Adrenal gland (tissue), 12 donors: ENCODE data around the gene LNPK. TPM values are rescaled to one million over a fixed set of nuclear protein-coding genes. Genes with fewer than 3 reads are reported as not detected.

Experiments
- DNase-seq, 7 donors: peaks; one replicate each; pipeline ENCODE4 v3.0.0-alpha.2; 2019 to 2020
- H3K27ac ChIP-seq, 5 donors: fragments of 200-600 bp; sonication (generic) in 4 of 5; 1 replicate in 3 of 5; 2 replicates in 2 of 5; pipeline versions ENCODE4 v1.5.1 to v1.8.0; 2016 to 2020; ENCODE audit warnings: mild to moderate bottlenecking in 1 of 5
- H3K27me3 ChIP-seq: fragments of 200-600 bp; 2 replicates; pipeline ENCODE4 v1.8.0; 2021
- H3K36me3 ChIP-seq, 2 donors: fragments of 200-600 bp; replicated peaks in 1 of 2; 1 replicate in 1 of 2; 2 replicates in 1 of 2; pipeline versions ENCODE4 v1.5.1 to v1.8.0; 2018 to 2022
- H3K4me1 ChIP-seq, 2 donors: fragments of 200-600 bp; replicated peaks in 1 of 2; 1 replicate in 1 of 2; 2 replicates in 1 of 2; pipeline versions ENCODE4 v1.5.1 to v1.8.0; 2018 to 2021
- H3K4me3 ChIP-seq, 4 donors: fragments of 200-600 bp; sonication (generic) in 3 of 4; one replicate each; pipeline ENCODE4 v1.5.1; 2016 to 2018
- H3K9me3 ChIP-seq, 3 donors: fragments of 200-600 bp; sonication (generic) in 1 of 3; replicated peaks in 1 of 3; 1 replicate in 2 of 3; 2 replicates in 1 of 3; pipeline versions ENCODE4 v1.5.1 to v1.8.0; 2016 to 2021
- POLR2A ChIP-seq, 2 donors: fragments of 450-650 bp; IDR thresholded peaks; one replicate each; pipeline ENCODE4 v1.6.1; 2017; ENCODE audit warnings: antibody characterized with exemption in 2 of 2, mild to moderate bottlenecking in 2 of 2, moderate library complexity in 1 of 2
- WGBS, 4 donors: extraction: QIAGEN DNeasy Blood & Tissue Kit in 2 of 4; methylation state at CpG; one replicate each; pipeline versions ENCODE4 v1.1.5 to v1.1.7; 2013 to 2017; 5-methylcytosine and 5-hydroxymethylcytosine counted together
- intact Hi-C, 2 donors: fragments of 100-400 bp; cut with DNase I; formaldehyde crosslinking; loops; one replicate each; pipeline versions ENCODE4 v1.14.1 to v1.15.0; 2022 to 2023
- polyA plus RNA-seq, 3 donors: library from polyadenylated mRNA; stranded (reverse); fragments of 200-250 nt in 2 of 3; fragments of 350-450 nt in 1 of 3; fragmentation: Illumina TruSeq in 1 of 3; extraction: RNeasy Lipid Tissue Mini Kit (QIAGEN cat#74804) in 1 of 3; gene quantifications; one replicate each; pipeline ENCODE4 v1.2.3, GENCODE V29; 2013 to 2014
- total RNA-seq, 9 donors: library from RNA; depleted of rRNA in 4 of 9; stranded (reverse); fragments of >200 nt in 4 of 9; fragments of 120-200 nt in 1 of 9; fragmentation: NEBNext Ultra II Directional in 1 of 9; extraction: Animal tissue kit (Norgen Biotek cat#: 25700) in 1 of 9; gene quantifications; one replicate each; pipeline versions ENCODE4 v1.1.0 to v1.2.4, GENCODE V29; 2013 to 2023
- TF ChIP-seq, protein P1 (sequence below), 6 experiments: fragments of 450-650 bp in 4 of 6; fragments of 200-600 bp in 2 of 6; sonication (generic) in 1 of 6; IDR thresholded peaks; 1 replicate in 5 of 6; 2 replicates in 1 of 6; pipeline versions ENCODE4 v1.5.1 to v1.8.0; 2016 to 2021; ENCODE audit warnings: antibody characterized with exemption in 6 of 6, mild to moderate bottlenecking in 2 of 6, moderate library complexity in 1 of 6
- donor health status: healthy with polysubstance abuse.
- donor health status: Bipolar disorder and iron deficiency.
- donor health status: DM: yes; HTN: yes; CAD: no.
- donor health status: DM: no; HTN: no; CAD: no.
- donor health status: DM: no; HTN: no; CAD: no.
- donor health status: DM: yes; HTN: yes; CAD: no.

The LNPK gene
- total and polyA plus RNA-seq, 12 donors: 2.6 to 32.7 (median 19.3) TPM

DNA sequence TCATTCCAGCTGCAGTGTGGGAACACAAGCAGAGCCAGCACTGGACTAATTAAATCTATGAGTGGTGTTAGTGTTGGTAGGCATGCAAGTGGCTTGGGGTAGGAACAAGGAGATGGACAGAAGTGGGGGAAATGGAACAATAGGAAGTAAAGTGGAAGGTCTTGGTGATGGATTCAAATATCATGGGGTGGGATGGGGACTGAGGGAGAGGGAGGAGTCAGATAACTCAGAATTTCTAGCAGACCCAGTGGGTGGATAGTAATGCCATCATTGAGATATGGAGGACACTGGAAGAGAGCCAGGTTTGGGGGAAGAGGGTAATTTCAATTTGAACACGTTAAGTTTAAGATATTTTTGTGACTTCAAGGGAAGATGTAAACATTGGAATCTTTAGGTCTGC, 2.9 kb upstream of the LNPK start:
- H3K9me3 ChIP-seq: no peaks in the 10 kb centered on the region
- H3K4me3 ChIP-seq: no peak overlapping the region
- DNase-seq: no peak
- intact Hi-C loops: no loop called here
- H3K27ac ChIP-seq: no peak overlapping the region
- H3K36me3 ChIP-seq: no peaks in the 10 kb centered on the region
- WGBS, 4 donors: 50 to 89% (median 73%) methylated on average over 1 of the region's 1 CpG
- TF ChIP-seq, protein P1, sequence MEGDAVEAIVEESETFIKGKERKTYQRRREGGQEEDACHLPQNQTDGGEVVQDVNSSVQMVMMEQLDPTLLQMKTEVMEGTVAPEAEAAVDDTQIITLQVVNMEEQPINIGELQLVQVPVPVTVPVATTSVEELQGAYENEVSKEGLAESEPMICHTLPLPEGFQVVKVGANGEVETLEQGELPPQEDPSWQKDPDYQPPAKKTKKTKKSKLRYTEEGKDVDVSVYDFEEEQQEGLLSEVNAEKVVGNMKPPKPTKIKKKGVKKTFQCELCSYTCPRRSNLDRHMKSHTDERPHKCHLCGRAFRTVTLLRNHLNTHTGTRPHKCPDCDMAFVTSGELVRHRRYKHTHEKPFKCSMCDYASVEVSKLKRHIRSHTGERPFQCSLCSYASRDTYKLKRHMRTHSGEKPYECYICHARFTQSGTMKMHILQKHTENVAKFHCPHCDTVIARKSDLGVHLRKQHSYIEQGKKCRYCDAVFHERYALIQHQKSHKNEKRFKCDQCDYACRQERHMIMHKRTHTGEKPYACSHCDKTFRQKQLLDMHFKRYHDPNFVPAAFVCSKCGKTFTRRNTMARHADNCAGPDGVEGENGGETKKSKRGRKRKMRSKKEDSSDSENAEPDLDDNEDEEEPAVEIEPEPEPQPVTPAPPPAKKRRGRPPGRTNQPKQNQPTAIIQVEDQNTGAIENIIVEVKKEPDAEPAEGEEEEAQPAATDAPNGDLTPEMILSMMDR (IDR thresholded peaks at IDR 0.05): no peak
- TF ChIP-seq POLR2A (IDR thresholded peaks at IDR 0.05): no peak
- no peaks in the 10 kb centered on the region for H3K27me3 ChIP-seq
- H3K4me1 ChIP-seq: peaks cover 0 to 23% of the 10 kb centered on the region in 2 donors

DNA sequence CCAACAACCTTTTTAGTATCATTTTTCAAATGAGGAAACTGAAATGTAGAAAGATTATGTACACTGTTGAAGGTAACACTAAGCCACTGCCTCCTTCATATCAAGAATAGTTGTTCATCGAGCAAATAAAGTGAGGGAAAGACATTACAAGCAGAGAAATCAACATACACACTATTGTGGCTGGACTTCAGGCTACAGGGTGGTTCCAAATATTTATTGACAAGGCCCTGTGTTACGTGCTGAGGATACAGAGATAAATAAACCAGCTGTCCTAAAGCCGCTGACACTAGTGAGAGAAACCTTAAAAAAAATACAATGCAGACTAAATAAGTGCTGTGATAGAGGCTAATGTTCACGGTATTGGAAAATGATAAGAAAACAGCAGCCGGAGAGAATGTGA, 1.9 kb upstream of the LNPK start:
- H3K9me3 ChIP-seq: no peaks in the 10 kb centered on the region
- TF ChIP-seq, protein P1 (IDR thresholded peaks at IDR 0.05): no peak
- TF ChIP-seq POLR2A (IDR thresholded peaks at IDR 0.05): no peak
- 86 to 94% (median 91%) methylated on average over 5 of the region's 5 CpGs for whole genome bisulfite sequencing, 4 donors
- H3K36me3 ChIP-seq: no peaks in the 10 kb centered on the region
- H3K4me3 ChIP-seq: no peak overlapping the region
- no peak overlapping the region for H3K27ac ChIP-seq
- no peak for DNase-seq
- H3K4me1 ChIP-seq: peaks cover 0 to 23% of the 10 kb centered on the region in 2 donors
- intact Hi-C loops: no loop called here
- no peaks in the 10 kb centered on the region for H3K27me3 ChIP-seq

DNA sequence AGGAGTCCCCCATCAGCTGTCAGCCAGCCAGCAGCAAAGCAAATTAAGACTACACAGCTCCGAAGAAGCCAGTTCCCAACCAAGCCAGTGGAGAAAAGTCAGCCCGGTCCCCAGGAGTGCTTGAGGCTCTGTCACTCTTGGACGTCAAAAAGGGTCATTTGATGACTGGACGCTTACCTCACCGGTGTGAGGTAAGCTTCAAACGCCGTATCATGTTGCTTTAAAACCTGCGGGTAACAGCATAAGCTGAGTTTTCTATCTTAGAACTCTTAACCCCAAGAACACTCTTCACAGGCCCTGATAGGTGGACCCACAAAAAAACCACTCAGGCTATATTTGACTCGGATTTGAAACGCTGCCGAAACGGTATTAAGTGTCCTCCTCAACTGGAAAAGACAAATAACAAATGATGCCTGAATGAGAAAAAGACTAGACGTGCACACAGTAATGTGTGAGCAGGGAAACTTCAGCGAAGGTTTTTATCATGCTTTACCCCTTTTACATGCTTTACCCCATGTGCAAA, 682 bp upstream of the LNPK start:
- Histone ChIP-seq H3K27me3 (no peaks in the 10 kb centered on the region), H3K9me3 (no peaks in the 10 kb centered on the region), H3K4me1 (peaks cover 0 to 23% of the 10 kb centered on the region in 2 donors), H3K27ac (peak overlapping the region in 4 of 5 donors; percentile 81 to 89 (median 84)), H3K4me3 (peak overlapping the region; percentile 72 to 93 (median 90)), H3K36me3 (no peaks in the 10 kb centered on the region)
- intact Hi-C loops: no loop called here
- peak in 6 of 7 donors; percentile 11 to 70 (median 34) for DNase-seq
- WGBS, 4 donors: 18 to 22% (median 19%) methylated on average over 14 of the region's 14 CpGs
- TF ChIP-seq POLR2A (IDR thresholded peaks at IDR 0.05): no peak
- TF ChIP-seq, protein P1 (IDR thresholded peaks at IDR 0.05): no peak

DNA sequence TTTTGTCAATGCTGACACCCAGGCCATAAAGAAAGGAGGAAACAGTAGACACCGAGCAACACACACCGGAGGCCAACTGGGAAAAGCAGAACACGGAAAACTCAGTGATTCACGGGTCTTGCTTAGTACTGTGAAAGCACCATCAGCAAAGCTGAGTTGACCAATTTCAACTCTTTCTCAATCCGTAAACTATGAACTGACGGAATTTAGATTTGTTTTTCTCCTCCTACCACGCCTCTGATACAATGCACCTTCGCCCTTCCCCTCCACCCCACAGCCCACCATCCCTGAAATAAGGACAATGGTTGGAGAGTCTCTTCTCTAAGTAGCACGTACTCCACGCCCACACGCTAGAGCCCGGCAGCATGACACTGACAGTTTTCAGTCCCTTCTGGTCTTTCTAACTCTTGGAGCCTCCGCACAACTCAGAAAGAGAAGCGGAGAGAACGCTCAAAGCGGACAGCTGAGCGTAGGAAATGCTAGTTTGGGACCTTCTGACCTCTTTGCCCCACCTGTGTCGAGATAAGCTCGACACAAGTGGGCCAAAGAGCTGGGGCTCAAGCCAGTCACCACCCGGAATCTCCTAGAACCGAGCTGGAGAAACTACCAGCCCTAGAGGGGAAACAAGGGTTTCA, 669 bp downstream of the LNPK start:
- TF ChIP-seq POLR2A (IDR thresholded peaks at IDR 0.05): no peak
- TF ChIP-seq, protein P1 (IDR thresholded peaks at IDR 0.05): no peak
- Histone ChIP-seq H3K27ac (peak overlapping the region; percentile 40 to 89 (median 83)), H3K36me3 (no peaks in the 10 kb centered on the region), H3K27me3 (no peaks in the 10 kb centered on the region), H3K4me1 (peaks cover 0 to 30% of the 10 kb centered on the region in 2 donors), H3K4me3 (peak overlapping the region; percentile 72 to 93 (median 90)), H3K9me3 (no peaks in the 10 kb centered on the region)
- peak; percentile 32 to 68 (median 49) for DNase-seq
- intact Hi-C loops: no loop called here
- WGBS, 4 donors: 0% methylated on average over 20 to 21 of the region's 21 CpGs
